Keratinocyte (primary cell): ENCODE data around the gene CDKL4.

Source experiments
- CTCF ChIP-seq, 3 experiments: IDR thresholded peaks in 1 of 3; conservative IDR thresholded peaks in 1 of 3; optimal IDR thresholded peaks in 1 of 3; 2 replicates in 2 of 3; 3 replicates in 1 of 3; pipeline versions ENCODE3 to v1.5.1; 2011; ENCODE audit warnings: low read length in 3 of 3, mild to moderate bottlenecking in 3 of 3, moderate library complexity in 2 of 3, control low read depth in 1 of 3, inconsistent platforms in 1 of 3; ENCODE audit not compliant: insufficient read depth in 2 of 3; ENCODE audit errors: extremely low read depth in 1 of 3
- EZH2 ChIP-seq: IDR thresholded peaks from one replicate; pipeline ENCODE4 v1.6.1; 2012; ENCODE audit warnings: inconsistent platforms, mild to moderate bottlenecking, low read length, moderate library complexity

- TF ChIP-seq CTCF (optimal IDR thresholded peaks at IDR 0.05 in 1 of 3, IDR thresholded peaks at IDR 0.05 in 1 of 3, conservative IDR thresholded peaks at IDR 0.05 in 1 of 3; ENCODE audit: extremely low read depth in 1 of 3, insufficient read depth in 2 of 3, low read length in 3 of 3), result no peak
- TF ChIP-seq EZH2, result no peak
These were observed 114.8 kb downstream of the CDKL4 start for GRCh38 chr2:39128919-39129391.
